HG03571 (cell line): ENCODE measurements around the gene NISCH.

Experiments used
- ATAC-seq: cut with Tn5 transposase; IDR thresholded peaks from one replicate; pipeline ENCODE4 v1.9.1; 2021; ENCODE audit not compliant: unreplicated experiment

NISCH gene

GRCh38 chr3:52536112-52536368 is 80.6 kb downstream of the NISCH start:
- no peak for ATAC-seq

DNA sequence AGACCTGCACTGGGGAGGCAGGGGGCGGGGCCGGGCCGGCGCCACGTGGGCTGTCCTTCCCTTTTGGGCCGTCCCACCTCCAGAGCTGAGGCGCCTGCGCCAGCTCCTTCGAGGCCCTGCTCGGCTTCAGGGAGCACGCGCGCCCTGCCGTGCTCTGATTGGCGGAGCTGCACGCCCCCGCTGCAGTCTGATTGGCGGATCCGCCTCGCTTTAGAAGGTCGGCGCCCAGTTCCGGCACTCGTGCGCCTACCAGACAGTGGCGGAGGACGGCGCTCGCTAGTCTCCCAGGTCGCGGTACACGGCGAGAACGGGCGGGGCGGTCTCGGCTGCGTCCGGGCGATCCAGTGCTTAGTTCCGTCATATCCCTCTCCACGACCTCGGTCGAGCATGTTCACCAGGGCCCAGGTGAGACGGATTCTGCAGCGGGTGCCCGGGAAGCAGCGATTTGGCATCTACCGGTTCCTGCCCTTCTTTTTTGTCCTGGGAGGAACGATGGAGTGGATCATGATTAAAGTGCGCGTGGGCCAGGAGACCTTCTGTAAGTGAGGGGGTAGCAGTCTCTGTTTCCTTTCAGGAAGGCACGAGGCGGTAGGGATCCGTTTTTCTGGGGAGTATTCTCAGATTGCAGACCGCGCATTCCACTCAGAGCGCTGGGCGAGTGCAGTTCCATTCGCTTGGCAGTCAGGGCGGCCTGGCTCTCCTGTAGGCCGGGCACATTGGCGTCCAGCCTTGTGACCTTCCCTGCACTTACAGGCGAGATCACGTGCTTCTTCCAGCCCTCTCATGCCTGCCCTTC is 81.2 kb downstream of the NISCH start, which contains the start of gene UQCC5:
UQCC5 (plus strand) TSS at position 237 of the 796 bp plus-strand sequence; CDS start at position 388, 151 bp downstream.
- ATAC-seq: peak; percentile 81

DNA sequence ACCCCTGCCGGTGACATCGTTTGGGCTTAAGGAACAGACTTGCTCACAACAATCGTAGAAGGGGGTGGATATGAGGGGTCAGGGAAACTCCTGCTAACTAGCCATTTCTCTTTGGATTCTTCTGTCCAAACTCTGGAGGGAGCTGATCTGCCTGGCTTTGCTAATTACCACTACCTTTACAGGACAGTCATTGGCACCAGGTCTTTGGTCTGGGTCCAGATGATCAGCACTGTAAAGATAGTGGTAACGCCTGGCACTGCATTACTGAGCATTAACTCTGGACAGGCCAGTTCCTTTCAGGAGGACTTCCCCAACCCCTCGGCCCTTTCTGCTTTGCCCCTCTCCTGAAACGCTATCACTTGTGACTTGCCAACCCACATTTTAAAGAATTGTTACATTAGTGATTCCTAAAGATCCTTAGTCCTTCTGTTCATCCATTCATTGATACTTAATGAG is 81.8 kb downstream of the NISCH start:
- ATAC-seq: no peak

DNA sequence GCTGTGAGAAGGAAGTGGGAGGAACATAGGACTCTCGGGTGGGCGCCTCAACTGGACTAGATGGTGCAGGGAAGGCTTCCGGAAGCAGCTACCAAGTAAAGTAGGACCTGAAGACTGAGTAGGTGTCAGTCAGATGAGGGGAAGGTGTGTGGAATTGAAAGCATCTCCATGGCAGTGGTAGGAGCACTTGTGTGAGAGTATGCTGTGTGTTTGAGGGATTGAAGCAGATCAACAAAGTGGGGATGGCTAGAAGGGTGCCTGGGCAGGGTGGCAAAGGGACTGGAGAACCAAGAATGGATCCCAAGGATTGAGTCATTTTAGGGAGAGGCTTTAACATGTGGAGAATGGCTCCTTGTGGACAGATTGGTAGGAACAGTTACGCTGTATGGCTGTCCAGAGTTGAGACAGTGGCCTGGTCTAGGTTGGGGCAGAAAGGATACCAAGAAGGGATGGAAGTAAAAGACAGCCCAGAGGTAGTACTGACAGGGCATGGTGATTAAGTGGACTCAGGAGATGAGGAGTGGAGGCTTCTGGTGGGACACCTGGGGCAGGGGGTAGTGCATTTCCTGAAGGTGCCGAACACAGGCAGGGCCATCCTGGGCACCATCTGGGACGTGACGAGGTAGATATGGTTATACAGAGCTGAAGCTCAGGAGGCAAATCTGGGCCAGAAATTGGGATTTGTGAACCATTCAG is 82.5 kb downstream of the NISCH start:
- ATAC-seq: no peak

GRCh38 chr3:52539010-52539653 is 83.7 kb downstream of the NISCH start:
- no peak for ATAC-seq

DNA sequence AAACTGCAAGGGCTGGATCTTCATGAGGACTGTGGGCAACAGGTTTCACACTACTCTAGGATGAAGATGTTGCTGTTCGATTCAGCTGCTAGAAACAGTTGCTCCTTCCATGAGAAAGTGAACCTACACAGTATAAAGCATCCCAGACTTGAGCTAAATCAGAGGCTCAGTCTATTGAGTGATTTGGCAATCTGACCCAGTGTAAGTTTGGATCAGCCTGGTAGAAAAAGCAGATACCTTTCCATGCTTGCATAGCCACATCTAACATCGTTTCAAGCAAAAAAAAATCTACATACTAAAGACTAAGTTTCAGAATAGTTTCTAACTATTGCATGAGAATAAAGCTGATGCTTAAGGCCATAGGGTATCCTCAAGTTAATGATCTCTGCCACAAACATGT is 85.6 kb downstream of the NISCH start:
- no peak for ATAC-seq
